GM18519 (cell line): ENCODE data around the gene FUT6.
"Not testable (repeated sequence)": the region's sequence is repeated elsewhere in the genome, so short reads cannot be mapped to it uniquely, and the experiment has no call there.

Experiments used
- ATAC-seq: cut with Tn5 transposase; IDR thresholded peaks from one replicate; pipeline ENCODE4 v1.9.1; 2021; ENCODE audit warnings: mild to moderate bottlenecking, moderate library complexity; ENCODE audit not compliant: unreplicated experiment, low FRiP score

Gene FUT6

DNA sequence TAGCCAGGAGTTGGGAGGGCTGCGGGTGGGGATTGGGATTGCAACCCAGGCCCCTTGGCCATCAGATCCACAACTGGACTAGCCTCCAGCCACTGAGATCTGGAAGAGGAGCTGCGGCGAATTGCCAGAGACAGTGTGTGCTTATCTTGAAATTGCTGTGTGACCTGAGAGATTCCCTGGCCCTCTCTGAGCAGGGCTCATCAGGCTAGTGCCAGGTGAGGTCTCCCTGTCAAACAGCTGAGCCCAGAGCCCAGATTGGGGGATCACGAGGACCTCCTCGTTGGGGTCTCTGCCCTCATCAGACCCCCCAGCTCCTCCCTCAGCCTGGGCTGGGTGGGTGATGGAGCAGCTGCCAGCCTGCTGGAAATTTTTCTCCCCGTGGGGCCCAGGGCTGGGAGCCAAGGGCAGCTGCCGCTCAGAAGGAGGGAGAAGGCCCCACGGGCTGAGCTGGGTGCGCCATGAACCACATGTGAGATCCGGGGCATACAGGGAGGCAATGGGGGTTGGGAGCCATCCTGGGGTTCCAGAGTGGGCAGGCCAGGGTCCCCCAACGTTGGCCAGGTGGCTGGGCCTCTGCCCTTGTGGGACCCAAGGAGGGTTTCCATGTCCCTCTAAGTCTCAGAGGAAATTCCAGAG, 23.6 kb upstream of the FUT6 start:
- no peak for ATAC-seq

DNA sequence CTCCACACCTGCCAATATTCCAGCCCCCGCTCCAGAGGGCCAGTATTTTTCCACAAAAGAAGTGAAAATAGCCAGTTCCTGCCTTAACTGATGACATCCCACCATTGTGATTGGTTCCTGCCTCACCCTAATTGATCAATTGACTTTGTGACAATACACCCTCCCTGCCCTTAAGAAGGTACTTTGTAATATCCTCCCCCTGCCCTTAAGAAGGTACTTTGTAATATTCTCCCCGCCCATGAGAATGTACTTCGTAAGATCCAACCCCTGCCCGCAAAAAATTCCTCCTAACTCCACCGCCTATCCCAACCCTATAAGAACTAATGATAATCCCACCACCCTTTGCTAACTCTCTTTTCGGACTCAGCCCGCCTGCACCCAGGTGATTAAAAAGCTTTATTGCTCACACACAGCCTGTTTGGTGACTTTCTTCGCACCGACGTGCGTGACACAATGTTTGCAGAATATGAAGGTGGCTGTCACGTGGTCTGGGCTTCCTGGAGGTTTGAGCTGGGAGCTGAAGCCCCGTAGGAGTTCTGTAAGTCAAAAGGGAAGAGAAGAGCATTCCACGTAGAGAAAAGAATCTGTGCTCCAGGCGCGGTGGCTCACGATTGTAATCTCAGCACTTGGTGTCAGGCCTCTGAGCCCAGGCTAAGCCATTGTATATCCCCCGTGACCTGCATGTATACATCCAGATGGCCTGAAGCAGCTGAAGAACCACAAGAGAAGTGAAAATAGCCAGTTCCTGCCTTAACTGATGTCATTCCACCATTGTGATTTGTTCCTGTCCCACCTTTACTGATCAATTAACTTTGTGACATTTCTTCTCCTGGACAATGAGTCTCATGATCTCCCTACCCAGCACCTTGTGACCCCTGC, 17.9 kb upstream of the FUT6 start:
- ATAC-seq: no peak

DNA sequence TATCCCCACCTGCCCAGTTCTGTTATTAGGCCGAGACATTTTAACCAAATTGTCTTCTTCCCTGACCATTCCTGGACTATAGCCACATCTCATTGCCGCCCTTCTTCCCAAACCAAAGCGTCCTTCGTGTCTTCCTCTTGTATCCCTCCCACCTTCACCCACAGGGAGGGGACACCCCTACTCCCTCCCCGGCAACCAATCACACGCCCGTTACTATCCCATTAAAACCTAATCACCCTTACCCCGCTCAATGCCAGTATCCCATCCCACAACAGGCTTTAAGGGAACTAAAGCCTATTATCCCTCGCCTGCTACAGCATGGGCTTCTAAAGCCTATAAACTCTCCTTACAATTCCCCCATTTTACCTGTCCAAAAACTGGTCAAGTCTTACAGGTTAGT, 15.6 kb upstream of the FUT6 start:
- ATAC-seq: not testable (repeated sequence)

DNA sequence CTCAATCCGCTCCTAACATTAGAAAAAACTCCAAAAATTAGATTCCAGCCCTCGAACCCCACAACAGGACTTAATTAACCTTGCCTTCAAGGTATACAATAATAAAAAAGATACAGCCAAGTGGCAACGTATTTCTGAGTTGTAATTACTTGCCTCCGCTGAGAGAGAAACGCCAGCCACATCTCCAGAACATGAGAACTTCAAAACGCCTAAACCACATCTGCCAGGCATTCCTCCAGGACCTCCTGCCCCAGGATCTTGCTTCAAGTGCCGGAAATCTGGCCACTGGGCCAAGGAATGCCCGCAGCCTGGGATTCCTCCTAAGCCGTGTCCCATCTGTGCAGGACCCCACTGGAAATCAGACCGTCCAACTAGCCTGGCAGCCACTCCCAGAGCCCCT, 14.6 kb upstream of the FUT6 start:
- ATAC-seq: not testable (repeated sequence)

DNA sequence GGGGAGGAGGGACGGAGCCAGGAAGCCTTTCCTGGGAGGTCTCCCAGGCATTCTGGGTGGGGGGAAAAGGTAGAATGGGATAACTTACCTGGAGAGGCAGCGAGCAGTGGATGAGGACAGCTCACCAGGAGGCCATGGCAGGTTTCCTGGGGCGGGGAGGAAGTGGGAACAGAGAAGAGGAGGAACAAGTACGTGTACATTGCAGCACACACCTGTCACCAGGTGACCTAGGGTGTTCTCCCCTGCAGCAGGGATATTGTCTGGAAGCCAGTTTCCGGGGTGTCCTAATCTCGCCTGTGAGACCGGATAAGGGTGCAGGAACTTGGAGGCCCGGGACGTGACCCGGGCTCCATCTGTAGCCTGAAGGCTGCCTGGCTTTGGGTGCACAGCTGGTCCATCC, 11.8 kb upstream of the FUT6 start, which contains the start of gene FUT3:
TSS of gene FUT3 (minus strand) at position 148 of the 400 bp plus-strand sequence.
- ATAC-seq: no peak

DNA sequence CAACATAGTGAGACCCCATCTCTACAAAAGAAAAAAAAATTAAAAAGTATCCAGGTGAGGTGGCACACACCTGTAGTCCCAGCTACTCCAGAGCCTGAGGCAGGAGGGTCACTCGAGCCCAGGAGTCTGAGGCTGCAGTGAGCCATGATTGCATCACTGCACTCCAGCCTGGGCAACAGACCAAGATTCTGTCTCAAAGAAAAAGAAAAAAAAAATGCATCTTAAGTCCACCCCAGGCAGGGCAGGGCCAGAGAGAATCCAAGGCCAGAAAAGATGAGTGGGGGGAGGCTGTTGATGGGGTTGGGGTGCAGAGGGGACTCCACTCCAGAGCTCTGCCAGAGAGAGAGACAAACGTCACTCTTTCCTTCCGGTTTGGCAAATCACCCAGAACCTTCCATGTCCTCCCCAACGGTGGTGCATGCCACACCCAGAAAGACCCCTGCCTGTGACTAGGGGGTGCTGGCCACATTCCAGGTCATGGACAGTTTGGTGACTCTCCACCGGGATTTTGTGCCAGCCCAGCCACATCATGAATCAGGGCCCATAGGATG, 11.3 kb upstream of the FUT6 start:
- ATAC-seq: no peak

DNA sequence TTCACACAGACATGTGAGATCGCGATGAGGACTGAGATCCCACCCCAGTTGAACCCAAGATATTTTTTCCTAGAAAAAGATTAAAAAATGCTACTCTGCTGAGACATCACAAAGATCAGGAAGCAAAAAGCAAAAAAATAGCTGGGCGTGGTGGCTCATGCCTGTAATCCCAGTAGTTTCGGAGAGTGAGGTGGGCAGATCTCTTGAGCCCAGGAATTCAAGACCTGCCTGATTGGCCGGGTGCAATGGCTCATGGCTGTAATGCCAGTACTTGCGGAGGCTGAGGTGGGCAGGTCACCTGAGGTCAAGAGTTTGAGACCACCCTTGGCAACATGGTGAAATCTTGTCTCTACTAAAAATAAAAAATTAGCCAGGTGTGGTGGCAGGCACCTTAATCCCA, 10.7 kb upstream of the FUT6 start:
- no peak for ATAC-seq

DNA sequence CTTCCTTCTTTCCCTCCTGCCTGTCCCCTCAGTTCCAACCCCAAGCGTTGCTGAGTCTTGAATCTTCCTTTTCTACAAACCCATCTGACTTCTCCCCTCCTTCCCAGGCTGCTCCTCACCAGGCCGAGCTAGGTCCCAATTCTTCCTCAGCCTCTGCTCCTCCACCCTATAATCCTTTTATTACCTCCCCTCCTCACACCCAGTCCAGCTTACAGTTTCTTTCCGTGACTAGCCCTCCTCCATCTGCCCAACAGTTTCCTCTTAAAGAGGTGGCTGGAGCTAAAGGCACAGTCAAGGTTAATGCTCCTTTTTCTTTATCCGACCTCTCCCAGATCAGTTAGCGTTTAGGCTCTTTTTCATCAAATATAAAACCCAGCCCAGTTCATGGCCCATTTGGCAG, 9.1 kb upstream of the FUT6 start:
- ATAC-seq: not testable (repeated sequence)

DNA sequence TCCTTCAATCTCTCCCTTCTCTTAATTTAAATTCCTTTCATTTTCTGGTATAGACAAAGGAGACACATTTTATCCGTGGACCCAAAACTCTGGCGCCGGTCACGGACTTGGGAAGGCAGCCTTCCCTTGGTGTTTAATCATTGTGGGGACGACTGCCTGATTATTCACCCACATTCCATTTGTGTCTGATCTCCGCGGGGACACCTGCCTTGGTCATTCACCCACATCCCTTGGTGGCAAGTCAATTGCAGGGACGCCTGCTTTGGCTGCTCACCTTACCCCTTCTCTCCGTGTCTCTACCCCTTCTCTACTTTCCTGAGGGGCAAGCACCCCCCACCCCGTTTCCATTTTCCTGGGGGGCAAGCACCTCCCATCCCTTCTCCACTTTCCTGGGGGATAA, 8.3 kb upstream of the FUT6 start:
- not testable (repeated sequence) for ATAC-seq

DNA sequence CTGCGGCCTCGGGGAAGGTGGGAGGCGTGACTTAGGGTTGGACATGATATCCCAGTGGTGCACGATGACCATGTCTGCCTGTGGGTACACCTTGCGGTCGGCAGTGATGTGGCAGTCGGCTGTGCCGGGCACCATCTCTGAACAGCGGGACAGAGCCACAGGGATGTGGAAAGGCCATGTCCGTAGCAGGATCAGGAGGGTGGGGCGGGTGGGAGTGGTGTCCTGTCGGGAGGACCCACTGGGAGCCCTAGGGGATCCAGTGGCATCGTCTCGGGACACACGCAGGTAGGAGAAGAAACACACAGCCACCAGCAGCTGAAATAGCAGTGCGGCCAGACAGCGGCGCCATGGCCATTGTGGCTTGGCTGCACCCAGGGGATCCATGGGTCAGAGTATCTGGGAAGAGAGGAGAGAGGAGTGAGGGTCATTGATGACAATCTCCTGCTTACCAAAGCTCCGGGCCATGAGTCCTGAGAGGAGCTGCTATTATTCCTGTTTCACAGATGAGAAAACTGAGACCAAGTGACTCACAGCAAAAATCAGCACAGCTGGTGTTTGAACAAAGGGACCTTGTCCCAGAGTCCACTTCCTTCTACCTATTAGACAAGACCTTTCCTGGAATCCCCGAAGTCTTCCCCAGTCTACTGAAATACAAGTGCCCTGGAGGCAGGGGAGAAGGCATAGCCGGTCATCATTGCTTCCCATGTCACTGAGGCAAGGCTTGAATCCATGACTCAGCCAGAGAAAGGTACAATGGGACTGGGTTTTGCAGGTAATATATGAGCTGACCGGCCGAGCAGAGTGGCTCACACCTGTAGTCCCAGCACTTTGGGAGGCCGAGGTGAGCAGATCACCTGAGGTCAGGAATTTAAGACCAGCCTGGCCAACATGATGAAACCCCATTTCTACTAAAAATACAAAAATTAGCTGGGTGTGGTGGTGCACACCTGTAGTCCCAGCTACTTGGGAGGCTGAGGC, 5.2 kb upstream of the FUT6 start:
- ATAC-seq: no peak

DNA sequence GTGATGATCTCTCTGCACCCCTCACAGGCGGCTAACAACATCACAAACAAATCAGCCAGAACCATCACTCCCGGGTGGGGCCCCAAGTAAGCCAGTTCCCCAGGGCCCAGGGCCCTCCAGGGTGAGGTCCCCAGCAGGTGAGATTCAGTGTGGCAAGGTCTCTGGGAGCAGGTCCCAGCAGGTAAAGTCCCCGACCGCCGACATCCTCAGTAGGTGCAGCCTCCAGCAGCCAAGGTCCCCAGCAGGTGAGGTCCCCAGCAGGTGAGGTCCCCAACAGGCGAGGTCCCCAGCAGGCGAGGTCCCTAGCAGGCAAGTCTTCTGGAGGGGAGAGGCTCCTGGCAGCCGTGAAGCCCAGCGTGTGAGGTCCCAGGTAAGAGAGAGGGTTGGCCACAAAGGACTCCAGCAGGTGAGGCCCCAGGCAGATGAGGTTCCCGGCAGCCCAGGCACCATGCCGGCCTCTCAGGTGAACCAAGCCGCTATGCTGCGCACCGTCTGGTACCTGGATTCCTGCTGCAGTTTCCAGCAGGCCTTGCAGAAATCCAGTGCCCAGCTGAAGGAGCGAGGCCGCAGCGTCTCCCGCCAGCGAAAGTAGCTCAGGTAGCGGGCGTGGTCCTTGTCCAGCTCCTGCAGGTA, 3.9 kb upstream of the FUT6 start:
- no peak for ATAC-seq

DNA sequence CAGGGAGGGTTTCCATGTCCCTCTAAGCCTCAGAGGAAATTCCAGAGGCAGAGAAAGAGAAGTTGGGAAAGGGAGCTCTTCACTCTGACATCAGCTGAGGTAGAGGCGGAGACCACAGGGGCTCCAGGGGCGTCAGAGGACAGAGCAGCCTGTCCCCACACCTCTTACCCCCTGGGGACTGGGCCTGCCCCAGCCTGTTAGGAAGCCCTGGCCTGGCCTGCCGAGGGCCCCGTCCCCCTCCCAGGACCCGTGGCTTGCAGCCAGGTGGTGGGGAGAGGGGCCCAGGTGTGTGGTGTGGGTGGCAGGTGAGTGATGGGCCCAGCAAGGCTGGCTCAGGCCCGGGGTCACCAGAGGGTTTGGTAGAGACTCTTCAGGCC, 2.2 kb upstream of the FUT6 start:
- ATAC-seq: not testable (repeated sequence)

DNA sequence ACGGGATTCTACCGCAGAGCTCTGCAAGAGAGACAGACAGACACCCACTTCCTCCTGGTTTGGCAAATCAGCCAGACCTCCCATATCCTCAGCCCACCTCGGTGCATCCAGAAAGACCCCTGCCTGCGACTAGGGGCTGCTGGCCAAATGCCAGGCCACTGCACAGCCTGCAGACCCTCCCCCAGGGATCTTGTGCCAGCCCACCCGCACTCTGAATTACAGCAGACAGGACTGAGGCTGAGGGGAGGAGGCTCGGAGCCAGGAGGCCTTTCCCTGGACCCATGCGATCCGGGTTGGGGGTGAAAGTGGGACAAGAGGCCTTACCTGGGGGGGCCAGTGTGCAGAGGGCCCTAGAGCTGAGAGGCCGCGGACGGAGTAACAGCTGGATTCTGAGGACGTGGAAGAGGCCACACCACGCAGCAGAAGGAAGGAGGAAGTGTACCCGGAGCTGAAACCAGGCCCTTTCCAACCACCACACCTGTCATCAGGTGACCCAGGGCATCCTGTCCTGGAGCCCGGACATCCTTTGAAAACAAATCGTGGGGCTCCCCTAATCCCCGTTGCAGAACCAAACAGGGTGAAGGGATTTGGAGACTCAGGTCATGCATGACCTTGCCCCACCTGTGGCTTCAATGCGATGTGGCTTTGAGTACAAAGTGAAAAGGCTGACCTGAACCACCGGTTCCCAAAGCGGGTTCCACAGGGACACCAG, 993 bp downstream of the FUT6 start:
- no peak for ATAC-seq

DNA sequence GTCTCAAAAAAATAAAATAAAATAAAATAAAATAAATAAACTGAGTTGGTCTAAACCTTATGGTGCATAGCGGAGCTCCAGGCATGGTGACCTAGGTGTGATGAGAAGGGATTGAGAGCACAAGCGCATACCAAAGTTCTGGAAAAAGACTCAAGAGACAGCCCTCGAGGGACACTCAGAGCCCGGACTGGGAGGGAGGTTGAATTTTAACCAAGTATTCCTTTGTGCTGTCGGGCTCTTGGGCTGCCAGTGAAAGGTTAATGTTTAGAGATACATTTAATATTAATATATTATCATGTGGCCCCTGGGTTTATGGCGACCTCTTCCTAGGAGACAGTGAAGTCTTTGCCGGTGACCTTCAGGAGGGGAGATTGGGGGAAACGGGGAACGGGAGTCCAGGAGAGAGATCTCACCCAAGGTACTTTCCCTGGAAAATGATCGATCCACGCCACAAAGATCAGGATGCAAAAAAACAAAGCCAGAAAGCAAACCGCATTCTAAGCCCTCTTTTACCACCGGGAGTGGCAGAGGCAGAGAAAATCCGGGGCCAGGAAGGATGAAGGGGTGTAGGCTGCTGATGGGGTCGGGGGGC, 1.6 kb downstream of the FUT6 start:
- no peak for ATAC-seq

DNA sequence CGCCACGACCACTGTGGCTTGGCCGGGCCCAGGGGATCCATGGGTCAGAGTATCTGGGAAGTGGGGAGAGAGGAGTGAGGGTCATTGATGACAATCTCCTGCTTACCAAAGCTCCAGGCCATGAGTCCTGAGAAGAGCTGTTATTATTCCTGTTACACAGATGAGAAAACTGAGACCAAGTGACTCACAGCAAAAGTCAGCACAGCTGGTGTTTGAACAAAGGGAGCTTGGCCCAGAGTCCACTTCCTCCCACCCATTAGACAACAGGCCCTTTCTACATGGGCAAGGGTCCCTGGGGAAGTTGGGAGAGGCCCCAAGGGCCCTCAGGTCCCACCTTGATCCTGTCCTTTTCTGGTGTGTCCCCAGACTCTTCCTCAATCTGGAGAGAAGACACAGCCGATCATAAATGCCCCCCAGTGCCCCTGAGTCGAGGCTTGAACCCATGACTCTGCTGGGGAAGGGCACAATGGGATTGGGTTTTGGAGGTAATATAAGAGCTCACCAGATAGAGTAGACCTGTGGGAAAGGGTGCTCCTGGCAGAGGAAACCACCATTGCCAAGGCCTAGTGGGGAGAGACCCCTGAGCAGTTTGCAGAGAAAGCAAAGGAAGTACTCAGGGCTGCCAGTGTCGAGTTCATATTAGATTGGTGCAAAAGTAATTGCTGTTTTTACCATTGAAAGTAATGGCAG, 6.8 kb downstream of the FUT6 start:
- ATAC-seq: no peak

DNA sequence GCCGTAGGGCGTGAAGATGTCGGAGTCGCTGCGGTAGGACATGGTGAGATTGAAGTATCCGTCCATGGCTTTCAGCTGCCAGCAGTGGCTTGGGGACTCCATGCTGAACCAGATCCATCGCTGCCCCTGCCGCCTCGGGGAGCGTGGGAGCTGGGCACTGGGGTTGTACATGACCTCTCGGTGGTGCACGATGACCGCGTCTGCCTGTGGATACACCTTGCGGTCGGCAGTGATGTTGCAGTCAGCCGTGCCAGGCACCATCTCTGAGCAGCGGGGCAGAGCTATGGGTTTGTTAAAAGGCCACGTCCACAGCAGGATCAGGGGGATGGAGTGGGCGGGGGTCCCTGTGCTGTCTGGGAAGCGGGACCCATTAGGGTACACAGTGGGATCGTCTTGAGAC, 7.4 kb downstream of the FUT6 start:
- no peak for ATAC-seq

DNA sequence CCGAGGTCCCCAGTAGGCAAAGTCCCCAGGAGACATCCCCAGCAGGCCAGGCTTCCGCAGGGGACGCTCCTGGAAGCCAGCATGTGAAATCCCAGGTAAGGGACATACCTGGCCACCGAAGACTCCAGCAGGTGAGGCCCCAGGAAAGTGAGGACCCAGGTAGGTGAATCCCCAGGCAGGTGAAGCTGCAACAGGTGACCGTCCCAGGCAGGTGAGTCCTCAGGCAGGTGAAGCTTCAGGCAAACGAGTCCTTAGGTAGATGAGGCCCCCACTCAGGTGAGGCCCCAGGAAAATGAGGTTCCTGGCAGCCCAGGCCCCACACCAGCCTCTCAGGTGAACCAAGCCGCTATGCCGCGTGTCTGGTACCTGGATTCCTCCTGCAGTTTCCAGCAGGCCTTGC, 8.3 kb downstream of the FUT6 start:
- ATAC-seq: no peak

DNA sequence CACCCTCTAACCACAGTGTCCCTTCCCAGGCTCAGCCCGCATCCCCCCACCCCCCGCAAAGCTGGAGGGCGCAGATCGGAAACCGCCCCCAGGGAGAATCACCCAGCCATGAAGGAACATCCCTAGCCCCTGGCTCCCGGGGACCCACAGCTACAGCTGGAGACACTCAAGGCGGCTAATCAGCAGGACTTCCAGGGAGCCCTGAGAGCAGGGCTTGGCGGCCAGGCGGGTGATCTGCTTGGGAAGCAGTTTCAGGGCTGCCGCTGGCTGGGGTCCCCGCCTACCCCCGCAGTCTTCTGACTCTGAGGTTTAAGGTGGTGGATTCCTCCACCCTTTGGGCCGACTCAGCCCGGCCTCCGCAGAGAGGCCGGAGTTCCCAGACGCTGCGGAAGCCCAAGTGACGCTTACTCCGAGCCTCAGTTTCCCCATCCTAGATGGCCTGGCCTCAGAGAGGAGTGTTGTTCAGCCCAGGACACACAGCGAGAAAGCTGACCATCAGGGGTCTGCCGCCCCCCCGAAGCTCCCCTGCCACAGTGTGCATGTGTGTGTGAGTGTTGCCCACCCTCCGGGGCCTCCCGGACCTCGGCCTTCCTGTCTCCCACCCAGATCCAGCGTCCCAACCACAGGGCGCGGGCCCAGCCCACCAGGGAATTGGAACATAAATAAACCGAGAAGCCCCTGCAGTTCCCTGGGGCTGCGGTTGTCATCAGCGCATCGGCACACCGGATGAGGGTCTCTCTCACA, 9.8 kb downstream of the FUT6 start:
- ATAC-seq: no peak
